ENCODE results near the gene OR2AG2. TPM values are rescaled to one million over a fixed set of nuclear protein-coding genes. Genes with fewer than 3 reads are reported as not detected.

OR2AG2 gene
- total and polyA plus RNA-seq, 5 experiments from 2014 or later: not detected

Other genes with a start within 250 kb of the OR2AG2 start
- gene RRP8, start 168.4 kb downstream of the OR2AG2 start, total RNA-seq: 10 to 100 TPM; 35.3 to 35.7 TPM
- 10 to 100 TPM; 17.8 to 25.9 (median 20.9) TPM for gene RRP8, start 168.4 kb downstream of the OR2AG2 start, polyA plus RNA-seq
- 10 to 100 TPM; 88.5 to 93.5 TPM for gene ILK, start 168.2 kb downstream of the OR2AG2 start, total RNA-seq
- 10 to 100 TPM; 63.7 to 72.5 (median 68.5) TPM for gene ILK, start 168.2 kb downstream of the OR2AG2 start, polyA plus RNA-seq
- 100 to 1,000 TPM; 107 to 116 TPM for gene TAF10, start 159.8 kb downstream of the OR2AG2 start, total RNA-seq
- gene TAF10, start 159.8 kb downstream of the OR2AG2 start, polyA plus RNA-seq: 100 to 1,000 TPM; 247 to 332 (median 249) TPM
- gene TPP1, start 152.6 kb downstream of the OR2AG2 start, total RNA-seq: 100 to 1,000 TPM; 130 TPM
- gene TPP1, start 152.6 kb downstream of the OR2AG2 start, polyA plus RNA-seq: 100 to 1,000 TPM in 1 of 3 donors, 10 to 100 TPM in 2; 84.8 to 107 (median 85.1) TPM
- 10 to 100 TPM; 14.4 to 14.9 TPM for gene DCHS1, start 116.2 kb downstream of the OR2AG2 start, total RNA-seq
- gene DCHS1, start 116.2 kb downstream of the OR2AG2 start, polyA plus RNA-seq: 1 to 10 TPM; 2.2 to 6.1 (median 2.9) TPM
- 10 to 100 TPM; 27.5 to 30.1 TPM for gene MRPL17, start 88.6 kb downstream of the OR2AG2 start, total RNA-seq
- gene MRPL17, start 88.6 kb downstream of the OR2AG2 start, polyA plus RNA-seq: 10 to 100 TPM; 16.2 to 23.6 (median 16.5) TPM
- not detected for gene OR2AG1, start 11.0 kb upstream of the OR2AG2 start, total RNA-seq
- gene OR2AG1, start 11.0 kb upstream of the OR2AG2 start, polyA plus RNA-seq: not detected
- not detected for gene OR6A2, start 27.7 kb upstream of the OR2AG2 start, total RNA-seq
- gene OR6A2, start 27.7 kb upstream of the OR2AG2 start, polyA plus RNA-seq: not detected
- not detected for gene OR10A5, start 73.7 kb upstream of the OR2AG2 start, total RNA-seq
- gene OR10A5, start 73.7 kb upstream of the OR2AG2 start, polyA plus RNA-seq: not detected
- not detected for gene OR10A2, start 91.1 kb upstream of the OR2AG2 start, total RNA-seq
- not detected for gene OR10A2, start 91.1 kb upstream of the OR2AG2 start, polyA plus RNA-seq
- not detected for gene OR10A4, start 104.6 kb upstream of the OR2AG2 start, total RNA-seq
- not detected for gene OR10A4, start 104.6 kb upstream of the OR2AG2 start, polyA plus RNA-seq
- gene OR2D2, start 120.5 kb upstream of the OR2AG2 start, total RNA-seq: not detected
- not detected for gene OR2D2, start 120.5 kb upstream of the OR2AG2 start, polyA plus RNA-seq
- not detected for gene OR2D3, start 149.0 kb upstream of the OR2AG2 start, total RNA-seq
- not detected for gene OR2D3, start 149.0 kb upstream of the OR2AG2 start, polyA plus RNA-seq
- under 1 TPM; 0.16 to 0.18 TPM for gene ZNF215, start 154.4 kb upstream of the OR2AG2 start, total RNA-seq
- not detected for gene ZNF215, start 154.4 kb upstream of the OR2AG2 start, polyA plus RNA-seq
- not detected for gene ZNF214, start 248.4 kb upstream of the OR2AG2 start, total RNA-seq
- not detected for gene ZNF214, start 248.4 kb upstream of the OR2AG2 start, polyA plus RNA-seq
- gene NLRP14, start 248.5 kb upstream of the OR2AG2 start, total RNA-seq: not detected
- gene NLRP14, start 248.5 kb upstream of the OR2AG2 start, polyA plus RNA-seq: not detected

All from naive thymus-derived CD8-positive, alpha-beta T cell (primary cell).